ENCODE data around the gene DLG5. TPM values are rescaled to one million over a fixed set of nuclear protein-coding genes. Genes with fewer than 3 reads are reported as not detected.

DLG5 gene
- total RNA-seq, 1 experiment from 2014 or later: 127 TPM

DNA sequence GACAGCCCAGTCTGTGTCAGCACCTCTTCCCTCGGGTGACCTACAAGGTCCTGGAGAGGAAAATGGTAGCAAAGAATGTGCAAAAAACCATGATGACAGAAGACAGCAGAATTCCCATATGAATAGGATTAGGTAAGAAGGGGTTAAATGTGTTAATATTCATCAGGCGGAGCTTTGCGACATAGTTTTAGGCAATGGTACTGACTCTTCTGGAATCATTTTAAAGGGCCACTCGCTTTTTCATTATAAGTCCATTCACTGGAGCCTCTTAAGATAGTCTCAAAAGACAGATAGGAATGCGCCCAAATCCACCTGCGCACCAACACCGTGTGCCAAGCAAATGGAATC is 38.2 kb downstream of the DLG5 start:
- peak; percentile 51 for DNase-seq (ENCODE audit: unreplicated experiment)
- CTCF ChIA-PET: interaction anchor here (0.8 kb wide), 1 partner anchor 38 kb away, joined by 5 read pairs; the partner anchor contains the start of gene DLG5
- H3K36me3 Mint-ChIP-seq (ENCODE audit: insufficient read depth, unreplicated experiment): peaks cover 79% of the 10 kb centered on the region
- H3K27ac Mint-ChIP-seq (ENCODE audit: low read depth, unreplicated experiment): peak overlapping the region; percentile 76
- H3K27me3 Mint-ChIP-seq (ENCODE audit: insufficient read depth, unreplicated experiment): no peaks in the 10 kb centered on the region
- POLR2A ChIA-PET: interaction anchor here (0.7 to 20.5 kb wide), 8 partner anchors 8 to 86 kb away, joined by 3 to 903 read pairs (median 10); partner anchors contain the start of gene DLG5
- TF ChIP-seq, protein P1, sequence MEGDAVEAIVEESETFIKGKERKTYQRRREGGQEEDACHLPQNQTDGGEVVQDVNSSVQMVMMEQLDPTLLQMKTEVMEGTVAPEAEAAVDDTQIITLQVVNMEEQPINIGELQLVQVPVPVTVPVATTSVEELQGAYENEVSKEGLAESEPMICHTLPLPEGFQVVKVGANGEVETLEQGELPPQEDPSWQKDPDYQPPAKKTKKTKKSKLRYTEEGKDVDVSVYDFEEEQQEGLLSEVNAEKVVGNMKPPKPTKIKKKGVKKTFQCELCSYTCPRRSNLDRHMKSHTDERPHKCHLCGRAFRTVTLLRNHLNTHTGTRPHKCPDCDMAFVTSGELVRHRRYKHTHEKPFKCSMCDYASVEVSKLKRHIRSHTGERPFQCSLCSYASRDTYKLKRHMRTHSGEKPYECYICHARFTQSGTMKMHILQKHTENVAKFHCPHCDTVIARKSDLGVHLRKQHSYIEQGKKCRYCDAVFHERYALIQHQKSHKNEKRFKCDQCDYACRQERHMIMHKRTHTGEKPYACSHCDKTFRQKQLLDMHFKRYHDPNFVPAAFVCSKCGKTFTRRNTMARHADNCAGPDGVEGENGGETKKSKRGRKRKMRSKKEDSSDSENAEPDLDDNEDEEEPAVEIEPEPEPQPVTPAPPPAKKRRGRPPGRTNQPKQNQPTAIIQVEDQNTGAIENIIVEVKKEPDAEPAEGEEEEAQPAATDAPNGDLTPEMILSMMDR (IDR thresholded peaks at IDR 0.05; ENCODE audit: unreplicated experiment): no peak
- intact Hi-C loops (cut with micrococcal nuclease): no loop called here
- H3K4me1 Mint-ChIP-seq (ENCODE audit: insufficient read depth, unreplicated experiment): peaks cover 74% of the 10 kb centered on the region
- H3K4me3 Mint-ChIP-seq (ENCODE audit: unreplicated experiment): peak overlapping the region; percentile 57
- no TSS peak for BruUV-seq (replicated peaks)
- no peaks in the 10 kb centered on the region for H3K9me3 Mint-ChIP-seq (ENCODE audit: unreplicated experiment)

DNA sequence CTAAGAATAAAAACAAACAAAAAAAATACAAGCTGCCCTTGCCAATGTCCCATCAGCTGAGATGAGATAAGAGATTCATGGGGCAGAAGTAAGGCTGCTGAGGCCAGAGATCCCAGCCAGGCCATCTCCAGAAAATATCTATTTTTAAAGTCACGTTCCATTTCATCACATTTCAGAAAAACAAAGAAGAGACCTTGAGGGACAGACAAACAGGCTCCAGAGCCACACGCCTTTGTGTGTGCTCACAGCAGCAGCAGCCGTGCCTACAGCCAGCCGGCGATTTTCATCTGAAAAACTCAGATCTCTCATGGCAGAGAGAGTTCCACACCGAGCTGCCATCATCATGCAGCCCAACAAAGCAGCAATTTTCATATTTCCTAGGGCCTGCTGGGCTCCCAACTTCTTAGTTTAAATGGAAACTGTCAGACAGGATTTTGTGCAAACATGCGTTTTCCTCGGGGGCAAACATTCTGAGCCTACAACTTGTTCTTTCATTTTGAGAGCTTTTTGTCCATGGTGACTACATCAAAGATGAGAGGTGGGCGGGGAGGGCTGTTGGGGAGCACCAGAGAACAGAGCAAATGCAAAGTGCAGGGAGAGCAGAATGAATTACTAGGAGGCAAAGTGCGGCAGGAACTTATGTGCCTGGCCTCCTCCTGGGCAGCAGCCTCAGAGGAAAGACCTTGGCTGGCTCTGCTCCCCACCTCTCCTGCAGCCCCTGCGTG is 38.8 kb downstream of the DLG5 start:
- ChIA-PET CTCF (interaction anchor here (0.8 to 1.1 kb wide), 2 partner anchors 38 to 141 kb away, joined by 3 to 5 read pairs; partner anchors contain the start of gene DLG5), POLR2A (interaction anchor here (0.7 to 20.5 kb wide), 10 partner anchors 8 to 87 kb away, joined by 3 to 903 read pairs (median 4); partner anchors contain the start of gene DLG5)
- BruUV-seq (replicated peaks): no TSS peak
- H3K36me3 Mint-ChIP-seq (ENCODE audit: insufficient read depth, unreplicated experiment): peaks cover 82% of the 10 kb centered on the region
- TF ChIP-seq, protein P1 (IDR thresholded peaks at IDR 0.05; ENCODE audit: unreplicated experiment): no peak
- H3K27ac Mint-ChIP-seq (ENCODE audit: low read depth, unreplicated experiment): peak overlapping the region; percentile 76
- intact Hi-C loops (cut with micrococcal nuclease): no loop called here
- H3K4me1 Mint-ChIP-seq (ENCODE audit: insufficient read depth, unreplicated experiment): peaks cover 75% of the 10 kb centered on the region
- H3K9me3 Mint-ChIP-seq (ENCODE audit: unreplicated experiment): no peaks in the 10 kb centered on the region
- H3K27me3 Mint-ChIP-seq (ENCODE audit: insufficient read depth, unreplicated experiment): no peaks in the 10 kb centered on the region
- H3K4me3 Mint-ChIP-seq (ENCODE audit: unreplicated experiment): peak overlapping the region; percentile 57
- no peak for DNase-seq (ENCODE audit: unreplicated experiment)

DNA sequence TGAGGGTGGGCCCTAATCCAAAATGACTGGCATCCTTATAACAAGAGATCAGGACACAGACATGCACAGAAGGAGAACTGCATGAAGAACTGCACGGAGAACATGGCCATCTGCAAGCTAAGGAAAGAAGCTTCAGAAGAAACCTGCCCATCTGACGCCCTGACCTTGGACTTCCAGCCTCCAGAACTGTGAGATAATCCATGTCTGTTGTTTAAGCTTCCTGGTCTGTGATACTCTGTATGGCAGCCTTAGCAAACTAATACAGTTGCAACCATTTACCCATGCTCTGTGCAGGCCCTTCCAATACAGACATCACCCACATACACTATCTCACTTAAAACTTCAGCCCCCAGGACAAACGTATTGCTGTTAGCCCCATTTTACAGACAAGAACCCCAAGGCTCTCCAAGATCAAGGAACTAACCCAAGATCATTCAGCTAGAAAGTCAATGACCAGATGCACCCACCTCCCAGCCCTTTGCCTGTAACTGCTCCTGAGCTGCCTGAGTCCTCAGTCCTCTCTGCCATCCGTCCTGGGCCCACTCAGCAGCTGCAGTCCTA is 39.7 kb downstream of the DLG5 start:
- peak overlapping the region; percentile 57 for H3K4me3 Mint-ChIP-seq (ENCODE audit: unreplicated experiment)
- H3K27ac Mint-ChIP-seq (ENCODE audit: low read depth, unreplicated experiment): peak overlapping the region; percentile 76
- DNase-seq (ENCODE audit: unreplicated experiment): no peak
- H3K27me3 Mint-ChIP-seq (ENCODE audit: insufficient read depth, unreplicated experiment): no peaks in the 10 kb centered on the region
- intact Hi-C loops (cut with micrococcal nuclease): no loop called here
- CTCF ChIA-PET: interaction anchor here (1.1 kb wide), 1 partner anchor 142 kb away, joined by 3 read pairs; no protein-coding TSS in a partner anchor
- H3K9me3 Mint-ChIP-seq (ENCODE audit: unreplicated experiment): no peaks in the 10 kb centered on the region
- H3K4me1 Mint-ChIP-seq (ENCODE audit: insufficient read depth, unreplicated experiment): peaks cover 76% of the 10 kb centered on the region
- H3K36me3 Mint-ChIP-seq (ENCODE audit: insufficient read depth, unreplicated experiment): peaks cover 83% of the 10 kb centered on the region
- TF ChIP-seq, protein P1 (IDR thresholded peaks at IDR 0.05; ENCODE audit: unreplicated experiment): no peak
- POLR2A ChIA-PET: interaction anchor here (1.4 to 20.5 kb wide), 5 partner anchors 9 to 39 kb away, joined by 3 to 903 read pairs (median 17); partner anchors contain the start of gene DLG5
- BruUV-seq (replicated peaks): no TSS peak

DNA sequence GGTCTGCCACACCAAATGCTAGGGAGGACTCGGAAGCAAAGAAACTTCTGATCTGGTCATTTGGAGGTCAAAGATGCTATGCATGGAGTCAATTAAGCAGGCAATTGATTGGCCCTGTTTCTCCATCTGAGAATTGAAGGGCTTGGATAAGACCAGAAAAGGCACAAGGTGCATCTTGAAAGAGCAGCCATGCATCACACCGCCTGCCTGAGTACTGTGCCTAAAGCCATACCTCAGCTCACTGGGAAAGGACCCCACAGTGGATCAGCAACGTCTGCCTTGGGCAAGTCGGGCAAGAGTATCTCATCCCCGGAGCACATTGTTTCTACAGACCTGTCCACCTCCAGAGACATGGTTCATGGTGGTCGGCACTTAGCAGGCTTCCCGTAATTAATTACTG is 42.4 kb downstream of the DLG5 start:
- Mint-ChIP-seq H3K36me3 (ENCODE audit: insufficient read depth, unreplicated experiment) (peaks cover 87% of the 10 kb centered on the region), H3K27me3 (ENCODE audit: insufficient read depth, unreplicated experiment) (no peaks in the 10 kb centered on the region), H3K9me3 (ENCODE audit: unreplicated experiment) (no peaks in the 10 kb centered on the region), H3K4me1 (ENCODE audit: insufficient read depth, unreplicated experiment) (peaks cover 68% of the 10 kb centered on the region), H3K27ac (ENCODE audit: low read depth, unreplicated experiment) (no peak overlapping the region), H3K4me3 (ENCODE audit: unreplicated experiment) (no peak overlapping the region)
- no peak for DNase-seq (ENCODE audit: unreplicated experiment)
- BruUV-seq (replicated peaks): no TSS peak
- ChIA-PET POLR2A (interaction anchor here (20.5 kb wide), 1 partner anchor 17 kb away, joined by 903 read pairs; no protein-coding TSS in a partner anchor), CTCF (interaction anchor here (0.6 kb wide), 1 partner anchor 39 kb away, joined by 4 read pairs; no protein-coding TSS in a partner anchor)
- intact Hi-C loops (cut with micrococcal nuclease): no loop called here
- TF ChIP-seq, protein P1 (IDR thresholded peaks at IDR 0.05; ENCODE audit: unreplicated experiment): no peak

All from MCF 10A (cell line).